ENCODE results near the gene SENP6. TPM values are rescaled to one million over a fixed set of nuclear protein-coding genes. Genes with fewer than 3 reads are reported as not detected.

SENP6 gene, protein sequence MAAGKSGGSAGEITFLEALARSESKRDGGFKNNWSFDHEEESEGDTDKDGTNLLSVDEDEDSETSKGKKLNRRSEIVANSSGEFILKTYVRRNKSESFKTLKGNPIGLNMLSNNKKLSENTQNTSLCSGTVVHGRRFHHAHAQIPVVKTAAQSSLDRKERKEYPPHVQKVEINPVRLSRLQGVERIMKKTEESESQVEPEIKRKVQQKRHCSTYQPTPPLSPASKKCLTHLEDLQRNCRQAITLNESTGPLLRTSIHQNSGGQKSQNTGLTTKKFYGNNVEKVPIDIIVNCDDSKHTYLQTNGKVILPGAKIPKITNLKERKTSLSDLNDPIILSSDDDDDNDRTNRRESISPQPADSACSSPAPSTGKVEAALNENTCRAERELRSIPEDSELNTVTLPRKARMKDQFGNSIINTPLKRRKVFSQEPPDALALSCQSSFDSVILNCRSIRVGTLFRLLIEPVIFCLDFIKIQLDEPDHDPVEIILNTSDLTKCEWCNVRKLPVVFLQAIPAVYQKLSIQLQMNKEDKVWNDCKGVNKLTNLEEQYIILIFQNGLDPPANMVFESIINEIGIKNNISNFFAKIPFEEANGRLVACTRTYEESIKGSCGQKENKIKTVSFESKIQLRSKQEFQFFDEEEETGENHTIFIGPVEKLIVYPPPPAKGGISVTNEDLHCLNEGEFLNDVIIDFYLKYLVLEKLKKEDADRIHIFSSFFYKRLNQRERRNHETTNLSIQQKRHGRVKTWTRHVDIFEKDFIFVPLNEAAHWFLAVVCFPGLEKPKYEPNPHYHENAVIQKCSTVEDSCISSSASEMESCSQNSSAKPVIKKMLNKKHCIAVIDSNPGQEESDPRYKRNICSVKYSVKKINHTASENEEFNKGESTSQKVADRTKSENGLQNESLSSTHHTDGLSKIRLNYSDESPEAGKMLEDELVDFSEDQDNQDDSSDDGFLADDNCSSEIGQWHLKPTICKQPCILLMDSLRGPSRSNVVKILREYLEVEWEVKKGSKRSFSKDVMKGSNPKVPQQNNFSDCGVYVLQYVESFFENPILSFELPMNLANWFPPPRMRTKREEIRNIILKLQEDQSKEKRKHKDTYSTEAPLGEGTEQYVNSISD
- total RNA-seq, result 23.9 and 37.7 TPM in 2 replicates

DNA sequence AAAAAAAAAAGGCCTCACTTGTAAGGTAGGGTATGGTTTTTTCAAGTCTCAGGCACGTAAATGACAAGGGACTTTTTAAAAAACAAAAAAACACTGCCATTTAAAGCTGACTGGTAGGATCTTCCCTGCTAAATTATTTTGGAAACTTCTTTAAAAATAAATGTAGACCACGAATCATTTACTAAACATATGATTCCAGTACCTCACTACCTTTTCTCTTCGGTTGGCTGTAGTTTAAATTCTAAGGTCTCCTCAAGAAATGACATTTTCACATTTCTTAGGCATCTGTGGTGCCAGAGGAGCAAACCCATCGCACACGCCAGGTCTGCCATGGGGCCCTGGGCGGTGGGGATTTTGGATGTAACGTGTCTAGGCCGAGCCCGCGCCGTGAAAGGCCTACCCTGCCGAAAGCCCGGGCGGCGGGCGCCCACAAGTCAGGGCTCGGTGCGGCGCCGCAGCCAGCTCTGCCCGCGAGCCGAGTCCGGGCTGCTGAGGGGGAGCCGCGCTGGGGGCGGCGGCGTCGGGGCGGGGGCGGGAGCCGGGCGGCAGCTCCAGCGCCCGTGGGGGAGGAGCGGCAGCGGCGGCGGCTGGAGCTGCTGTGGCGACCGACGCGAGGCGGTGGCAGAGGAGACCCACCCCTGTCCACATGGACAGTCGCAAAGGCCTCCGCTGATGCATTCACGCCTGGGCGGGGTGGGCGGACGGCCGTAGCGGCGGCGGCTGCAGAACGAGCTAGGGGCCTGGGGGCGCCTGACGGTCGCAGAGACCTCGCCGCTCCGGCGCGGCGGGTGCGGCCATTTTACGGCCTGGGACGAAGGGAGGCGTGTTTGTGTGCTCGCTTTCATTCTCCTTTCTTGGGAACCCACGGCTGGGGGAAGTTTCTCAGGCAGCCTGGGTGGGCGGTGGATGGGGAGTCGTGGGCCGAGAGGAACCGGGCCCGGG is at the start of gene SENP6:
SENP6 (plus strand) TSS at position 577 of the 942 bp plus-strand sequence. CDS start 645 bp downstream, outside the sequence.

DNA sequence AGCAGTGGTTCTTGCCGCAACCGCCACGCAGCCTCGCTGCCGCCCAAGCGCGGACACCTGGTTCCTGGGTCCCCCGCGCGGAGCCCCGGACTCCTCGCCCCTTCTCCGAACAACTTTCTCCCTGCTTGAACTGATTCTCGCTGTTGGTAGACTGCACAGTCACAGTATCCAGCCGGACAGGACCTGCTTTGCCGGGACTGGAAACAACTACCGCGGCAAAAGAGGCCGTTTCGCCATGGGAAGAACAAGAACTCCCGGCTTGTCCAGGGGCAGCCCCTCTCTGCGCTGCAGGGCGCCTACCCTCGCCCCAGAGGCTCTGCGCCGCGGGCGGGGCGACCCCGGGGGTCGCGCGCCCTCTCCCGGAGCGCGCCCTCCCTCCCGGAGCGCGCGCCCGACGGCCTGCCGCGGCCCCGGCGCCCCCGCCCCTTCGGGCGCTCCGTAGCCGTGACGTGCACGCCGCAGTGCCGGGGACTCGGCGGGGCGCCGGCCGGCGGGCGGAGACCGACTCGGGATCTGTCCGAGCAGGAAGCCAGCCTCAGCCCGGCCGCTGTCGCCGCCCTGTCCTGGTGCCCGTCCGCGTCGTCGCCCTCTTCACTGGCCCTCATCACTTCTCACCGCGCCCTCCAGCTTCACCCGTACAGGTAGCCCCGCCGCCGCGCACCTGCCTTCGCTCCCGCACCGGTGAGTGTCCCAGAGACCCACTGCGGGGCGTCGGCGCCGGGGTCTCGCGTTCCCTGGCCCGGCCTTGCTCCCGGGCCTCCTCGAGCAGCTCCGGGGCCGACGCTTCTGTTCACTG is 147.3 kb downstream of the SENP6 start, which contains the start of gene MYO6:
MYO6 (plus strand) TSS at position 497 of the 796 bp plus-strand sequence. CDS start 68,309 bp downstream, outside the sequence.

Other genes starting within 250 kb of the SENP6 start
- 0.34 and 0.59 TPM in 2 replicates for gene FILIP1, start 108.1 kb upstream of the SENP6 start, total RNA-seq
- gene MYO6, start 147.4 kb downstream of the SENP6 start, total RNA-seq, result 6.5 and 8.2 TPM in 2 replicates

All from bronchus fibroblast of lung (primary cell).